Measurements from ENCODE around the gene RAD51AP1.

GRCh38 chr12:4556735-4557530, 18.2 kb downstream of the RAD51AP1 start:
- TF ChIP-seq CTCF (IDR thresholded peaks at IDR 0.05; ENCODE audit: low read length) (no peak), EZH2 (optimal IDR thresholded peaks at IDR 0.05; ENCODE audit: low read depth, low read length) (no peak)
